SK-N-SH treated with all-trans-retinoic acid at 6 μM for 48 hours (cell line): ENCODE results near the gene CD101.

Experiments used
- RARB ChIP-seq: fragments of 250-450 bp; sonication (Bioruptor Pico); IDR thresholded peaks from 2 replicates; pipeline ENCODE4 v1.8.0; 2021; ENCODE audit warnings: mild to moderate bottlenecking, moderate library complexity
- TF ChIP-seq, protein P1 (sequence below): fragments of 250-450 bp; sonication (Bioruptor Pico); IDR thresholded peaks from 2 replicates; pipeline ENCODE4 v1.8.0; 2021; ENCODE audit warnings: low read depth, mild to moderate bottlenecking, moderate library complexity, borderline replicate concordance

DNA sequence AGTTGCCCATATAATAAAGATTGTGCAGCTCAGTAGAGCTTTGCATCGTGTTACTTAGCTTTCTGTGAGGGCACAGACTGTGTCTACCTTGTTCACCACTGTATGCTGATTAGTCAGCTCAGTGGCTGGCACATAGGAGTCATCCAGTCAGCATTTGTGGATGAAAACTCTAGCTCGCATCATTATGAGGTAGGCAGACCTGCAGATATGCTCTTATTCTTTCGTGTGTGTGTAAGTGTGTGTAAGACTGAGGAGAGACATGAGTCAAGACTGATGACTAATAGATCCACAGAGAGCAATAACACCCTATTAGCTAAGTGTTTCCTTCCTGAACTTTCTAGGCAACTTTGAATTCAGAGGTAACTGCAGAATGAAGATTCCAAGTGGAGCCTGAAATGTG, 75.7 kb downstream of the CD101 start:
- TF ChIP-seq RARB (CRISPR knock-in tag), result no peak
- TF ChIP-seq, protein P1, sequence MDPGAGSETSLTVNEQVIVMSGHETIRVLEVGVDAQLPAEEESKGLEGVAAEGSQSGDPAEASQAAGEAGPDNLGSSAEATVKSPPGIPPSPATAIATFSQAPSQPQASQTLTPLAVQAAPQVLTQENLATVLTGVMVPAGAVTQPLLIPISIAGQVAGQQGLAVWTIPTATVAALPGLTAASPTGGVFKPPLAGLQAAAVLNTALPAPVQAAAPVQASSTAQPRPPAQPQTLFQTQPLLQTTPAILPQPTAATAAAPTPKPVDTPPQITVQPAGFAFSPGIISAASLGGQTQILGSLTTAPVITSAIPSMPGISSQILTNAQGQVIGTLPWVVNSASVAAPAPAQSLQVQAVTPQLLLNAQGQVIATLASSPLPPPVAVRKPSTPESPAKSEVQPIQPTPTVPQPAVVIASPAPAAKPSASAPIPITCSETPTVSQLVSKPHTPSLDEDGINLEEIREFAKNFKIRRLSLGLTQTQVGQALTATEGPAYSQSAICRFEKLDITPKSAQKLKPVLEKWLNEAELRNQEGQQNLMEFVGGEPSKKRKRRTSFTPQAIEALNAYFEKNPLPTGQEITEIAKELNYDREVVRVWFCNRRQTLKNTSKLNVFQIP (CRISPR knock-in tag), result no peak
